ENCODE data around the gene SUN5.

GRCh38 chr20:33034901-33035492, 30.8 kb upstream of the SUN5 start:
- TF ChIP-seq EZH2 (IDR thresholded peaks at IDR 0.05; ENCODE audit: low read depth), result no peak
- TF ChIP-seq, protein P1, sequence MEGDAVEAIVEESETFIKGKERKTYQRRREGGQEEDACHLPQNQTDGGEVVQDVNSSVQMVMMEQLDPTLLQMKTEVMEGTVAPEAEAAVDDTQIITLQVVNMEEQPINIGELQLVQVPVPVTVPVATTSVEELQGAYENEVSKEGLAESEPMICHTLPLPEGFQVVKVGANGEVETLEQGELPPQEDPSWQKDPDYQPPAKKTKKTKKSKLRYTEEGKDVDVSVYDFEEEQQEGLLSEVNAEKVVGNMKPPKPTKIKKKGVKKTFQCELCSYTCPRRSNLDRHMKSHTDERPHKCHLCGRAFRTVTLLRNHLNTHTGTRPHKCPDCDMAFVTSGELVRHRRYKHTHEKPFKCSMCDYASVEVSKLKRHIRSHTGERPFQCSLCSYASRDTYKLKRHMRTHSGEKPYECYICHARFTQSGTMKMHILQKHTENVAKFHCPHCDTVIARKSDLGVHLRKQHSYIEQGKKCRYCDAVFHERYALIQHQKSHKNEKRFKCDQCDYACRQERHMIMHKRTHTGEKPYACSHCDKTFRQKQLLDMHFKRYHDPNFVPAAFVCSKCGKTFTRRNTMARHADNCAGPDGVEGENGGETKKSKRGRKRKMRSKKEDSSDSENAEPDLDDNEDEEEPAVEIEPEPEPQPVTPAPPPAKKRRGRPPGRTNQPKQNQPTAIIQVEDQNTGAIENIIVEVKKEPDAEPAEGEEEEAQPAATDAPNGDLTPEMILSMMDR (conservative IDR thresholded peaks at IDR 0.05), result no peak

Measured in PC-9 (cell line).